HG03108 (cell line): ENCODE measurements around the gene PTGER1.
"Not testable (repeated sequence)": the region's sequence is repeated elsewhere in the genome, so short reads cannot be mapped to it uniquely, and the experiment has no call there.

Experiments used
- ATAC-seq: cut with Tn5 transposase; IDR thresholded peaks from one replicate; pipeline ENCODE4 v1.9.1; 2021; ENCODE audit warnings: moderate library complexity; ENCODE audit not compliant: unreplicated experiment

PTGER1 gene

DNA sequence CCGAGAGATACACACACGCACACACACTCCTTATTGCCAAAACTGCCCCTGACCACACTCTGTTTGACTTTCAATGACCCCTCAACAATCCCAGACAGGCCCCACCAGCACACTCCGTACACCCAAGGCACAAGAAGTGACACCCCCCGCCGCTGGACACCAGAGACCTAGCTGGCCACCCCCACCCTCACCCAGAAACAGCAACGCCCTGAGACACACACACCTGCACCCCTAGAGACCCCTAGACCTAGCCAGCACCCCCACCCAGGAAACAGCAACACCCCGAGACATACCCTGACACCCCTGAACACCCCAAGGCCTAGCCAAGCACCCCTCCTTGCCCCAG, 1.1 kb upstream of the PTGER1 start:
- no peak for ATAC-seq

DNA sequence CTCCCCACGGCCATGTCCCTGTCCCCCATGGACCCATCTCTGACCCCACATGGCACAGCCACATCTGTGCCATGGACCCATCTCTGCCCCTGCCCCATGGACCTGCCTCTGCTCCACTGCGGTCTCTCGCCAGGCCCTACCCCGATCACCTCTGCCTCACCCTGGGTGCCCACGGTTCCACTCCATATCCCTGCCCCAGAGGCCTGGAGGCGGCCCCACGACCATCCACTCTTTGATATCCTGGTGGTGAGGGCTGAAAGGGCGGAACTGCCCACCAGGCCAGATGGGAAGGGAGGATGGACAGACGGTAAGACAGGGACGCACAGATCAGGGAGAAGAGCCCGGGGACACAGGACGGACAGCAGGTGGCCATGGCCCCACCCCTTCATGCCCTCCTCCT, 327 bp downstream of the PTGER1 start:
- ATAC-seq = no peak

DNA sequence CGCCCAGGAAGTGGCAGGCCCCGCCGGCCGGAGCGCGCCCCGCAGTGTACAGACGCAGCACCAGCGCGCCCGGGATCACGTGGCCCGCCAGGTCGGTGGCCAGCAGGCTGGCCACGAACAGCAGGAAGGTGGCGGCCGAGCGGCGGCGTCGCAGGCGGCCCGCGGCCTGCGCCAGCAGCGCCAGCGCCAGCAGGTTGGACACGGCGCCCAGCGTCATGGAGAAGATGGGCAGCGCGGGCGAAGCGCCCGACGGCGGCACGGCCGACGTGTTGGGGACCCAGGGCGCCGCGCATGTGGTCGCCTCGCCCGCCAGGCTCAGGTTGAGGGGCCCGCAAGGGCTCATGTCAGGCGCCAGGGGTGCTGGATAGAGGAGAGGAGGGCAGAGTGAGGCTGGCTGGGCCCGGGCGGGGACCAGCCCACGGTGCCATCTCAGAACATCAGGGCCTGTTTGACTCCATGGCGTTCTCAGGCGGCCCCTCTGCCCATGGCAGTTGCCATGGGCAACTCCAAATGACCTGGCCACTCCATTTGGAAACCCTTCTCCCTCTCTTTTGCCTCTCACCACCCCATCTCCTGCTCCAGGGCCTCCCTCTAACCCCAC, 1.1 kb downstream of the PTGER1 start:
- no peak for ATAC-seq

DNA sequence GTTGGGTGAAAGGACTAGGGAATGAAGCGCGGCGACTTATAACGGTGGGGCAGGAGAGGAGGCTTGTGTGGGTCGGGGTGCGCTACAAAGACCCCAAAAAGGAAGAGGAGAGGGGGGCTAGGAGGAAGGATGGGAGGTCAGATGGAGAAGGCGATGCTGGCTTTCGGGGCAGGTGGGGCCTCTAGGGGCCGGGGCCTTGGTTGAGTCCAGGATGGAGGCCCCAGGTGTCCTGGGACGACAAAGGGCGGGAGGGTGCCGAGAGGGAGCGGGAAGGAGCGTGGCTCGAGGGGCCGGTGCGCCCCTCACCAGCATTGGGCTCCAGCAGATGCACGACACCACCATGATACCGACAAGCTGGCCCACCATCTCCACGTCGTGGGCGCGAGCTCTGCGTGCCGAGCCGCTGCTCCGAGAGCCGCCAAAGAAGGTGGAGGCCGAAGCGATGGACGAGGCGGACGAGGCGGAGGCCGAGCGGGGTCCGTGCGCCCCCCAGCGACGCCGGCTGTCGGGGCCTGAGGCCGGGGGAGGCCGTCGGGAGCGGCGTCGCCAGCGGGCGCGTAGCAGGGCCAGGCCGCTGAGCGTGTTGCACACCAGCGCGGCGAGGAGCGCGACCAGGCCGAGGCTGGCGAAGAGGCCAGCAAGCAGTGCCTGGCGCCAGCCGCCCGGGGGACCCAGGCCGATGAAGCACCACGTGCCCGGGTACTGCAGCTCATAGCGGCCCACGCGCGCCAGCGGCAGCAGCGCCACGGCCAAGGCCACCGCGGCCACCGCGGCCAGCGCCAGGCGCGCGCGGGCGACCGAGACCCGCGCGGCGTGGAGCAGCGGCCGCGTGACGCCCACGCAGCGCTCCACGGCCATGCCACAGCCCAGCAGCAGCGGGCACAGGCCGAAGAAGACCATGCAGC, 1.8 kb downstream of the PTGER1 start:
- ATAC-seq = no peak

DNA sequence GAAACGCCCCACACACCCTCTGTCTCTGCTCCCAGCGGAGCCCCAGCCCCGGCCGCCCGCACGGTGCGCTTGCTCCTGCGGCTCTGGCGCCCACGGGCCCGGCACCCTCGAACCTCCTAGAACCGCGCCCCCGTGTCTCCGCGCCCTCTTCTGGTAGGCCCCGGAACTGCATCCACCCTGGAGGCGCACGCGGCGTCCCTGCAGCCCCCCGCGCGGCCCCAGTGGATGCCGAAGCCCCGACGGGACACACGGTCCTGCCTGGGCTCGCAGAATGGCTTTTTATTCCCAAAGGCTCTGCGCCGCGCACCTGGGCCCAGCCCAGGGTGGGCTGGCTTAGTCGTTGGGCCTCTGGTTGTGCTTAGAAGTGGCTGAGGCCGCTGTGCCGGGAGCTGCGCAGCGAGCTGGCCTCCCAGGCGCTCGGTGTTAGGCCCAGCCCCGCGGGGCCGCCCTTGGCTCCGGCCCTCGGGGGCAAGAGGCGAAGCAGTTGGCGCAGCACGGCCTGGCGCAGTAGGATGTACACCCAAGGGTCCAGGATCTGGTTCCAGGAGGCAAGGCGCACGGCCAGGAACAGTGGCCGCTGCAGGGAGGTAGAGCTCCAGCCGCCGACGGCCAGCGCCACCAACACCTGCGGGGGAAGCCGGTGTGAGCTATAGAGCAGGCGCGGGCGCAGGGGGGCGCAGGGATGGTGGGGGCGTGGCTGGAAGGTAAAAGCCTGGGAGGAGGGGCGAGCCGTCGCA, 2.8 kb downstream of the PTGER1 start:
- ATAC-seq = no peak

DNA sequence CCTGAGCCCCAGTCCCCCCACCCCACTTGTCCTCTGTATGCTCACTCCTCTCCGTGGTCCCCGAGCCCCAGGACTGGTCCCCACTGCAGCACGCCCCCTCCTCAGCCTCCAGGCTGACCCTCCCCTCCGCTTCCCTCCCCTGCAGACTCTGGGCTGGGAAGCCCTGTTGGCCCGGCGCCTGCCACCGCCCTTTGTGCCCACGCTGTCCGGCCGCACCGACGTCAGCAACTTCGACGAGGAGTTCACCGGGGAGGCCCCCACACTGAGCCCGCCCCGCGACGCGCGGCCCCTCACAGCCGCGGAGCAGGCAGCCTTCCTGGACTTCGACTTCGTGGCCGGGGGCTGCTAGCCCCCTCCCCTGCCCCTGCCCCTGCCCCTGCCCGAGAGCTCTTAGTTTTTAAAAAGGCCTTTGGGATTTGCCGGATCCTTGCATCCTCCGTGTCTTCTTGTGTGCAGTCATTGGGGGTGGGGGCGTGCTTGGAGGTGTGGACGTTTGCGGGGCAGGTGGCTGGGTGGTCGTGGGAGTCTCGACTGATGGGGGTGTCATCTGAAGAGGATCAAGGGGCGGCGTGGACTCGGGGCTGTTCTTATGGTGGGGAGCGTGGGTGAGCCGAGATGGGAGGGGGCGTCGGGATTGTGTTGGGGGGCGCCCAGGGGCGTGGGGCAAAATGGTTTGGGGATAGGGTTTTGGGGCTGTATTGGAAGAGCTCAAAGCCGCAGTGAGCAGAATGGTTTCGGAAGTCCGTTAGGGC, 3.5 kb downstream of the PTGER1 start:
- ATAC-seq = no peak

DNA sequence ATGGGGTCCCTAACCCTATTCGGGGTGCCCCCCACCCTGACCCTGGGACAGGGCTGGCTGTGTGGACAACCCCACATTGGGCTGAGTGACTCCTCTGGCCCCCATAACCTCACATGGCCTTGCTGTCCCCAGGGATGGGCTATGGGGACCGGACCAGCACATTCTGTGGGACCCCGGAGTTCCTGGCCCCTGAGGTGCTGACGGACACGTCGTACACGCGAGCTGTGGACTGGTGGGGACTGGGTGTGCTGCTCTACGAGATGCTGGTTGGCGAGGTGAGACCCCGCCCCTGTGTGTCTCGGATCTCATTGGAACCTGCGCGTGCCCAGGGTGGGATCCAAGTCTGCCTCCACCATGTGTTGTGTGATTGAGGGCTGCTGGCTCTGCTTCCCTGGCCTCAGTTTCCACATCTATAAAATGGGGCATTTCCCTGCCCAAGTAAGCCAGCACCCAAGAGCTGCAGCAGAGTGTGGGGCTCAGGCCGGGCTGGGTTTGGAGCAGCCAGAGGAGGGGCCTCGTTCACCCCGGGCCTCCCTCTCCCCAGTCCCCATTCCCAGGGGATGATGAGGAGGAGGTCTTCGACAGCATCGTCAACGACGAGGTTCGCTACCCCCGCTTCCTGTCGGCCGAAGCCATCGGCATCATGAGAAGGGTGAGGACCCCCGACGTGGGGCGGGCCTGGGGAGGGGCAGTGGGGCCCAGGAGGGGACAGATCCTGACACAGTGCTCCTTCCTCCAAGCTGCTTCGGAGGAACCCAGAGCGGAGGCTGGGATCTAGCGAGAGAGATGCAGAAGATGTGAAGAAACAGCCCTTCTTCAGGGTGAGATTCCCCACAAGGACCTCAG, 4.9 kb downstream of the PTGER1 start:
- no peak for ATAC-seq

DNA sequence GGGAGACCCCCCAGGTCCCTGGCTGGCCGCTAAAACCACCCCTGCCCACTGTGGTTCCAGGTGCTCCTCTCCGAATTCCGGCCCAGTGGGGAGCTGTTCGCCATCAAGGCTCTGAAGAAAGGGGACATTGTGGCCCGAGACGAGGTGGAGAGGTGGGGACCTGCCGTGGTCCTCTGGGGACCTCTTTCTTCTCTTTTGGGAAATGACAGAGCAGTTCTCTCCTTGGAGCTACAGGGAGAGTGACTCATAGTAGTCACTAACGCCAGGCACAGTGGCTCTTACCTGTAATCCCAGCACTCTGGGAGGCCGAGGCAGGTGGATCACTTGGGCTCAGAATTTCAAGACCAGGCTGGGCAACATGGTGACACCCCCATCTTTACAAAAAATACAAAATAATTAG, 7.3 kb downstream of the PTGER1 start:
- no peak for ATAC-seq

DNA sequence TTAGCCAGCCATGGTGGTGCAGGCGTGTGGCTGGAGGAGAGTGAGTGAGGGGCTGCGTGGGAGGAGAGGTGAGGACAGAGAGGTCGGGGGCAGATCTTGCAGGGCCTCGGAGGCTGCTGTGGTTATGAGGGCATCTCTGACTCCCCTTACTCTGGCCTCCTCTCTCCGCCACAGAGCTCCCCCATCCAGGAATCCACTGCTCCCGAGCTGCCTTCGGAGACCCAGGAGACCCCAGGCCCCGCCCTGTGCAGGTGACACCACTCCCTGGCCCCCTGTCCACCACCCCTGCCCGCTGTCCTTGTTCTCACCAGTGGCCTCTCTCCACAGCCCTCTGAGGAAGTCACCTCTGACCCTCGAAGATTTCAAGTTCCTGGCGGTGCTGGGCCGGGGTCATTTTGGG, 7.8 kb downstream of the PTGER1 start:
- ATAC-seq = no peak

DNA sequence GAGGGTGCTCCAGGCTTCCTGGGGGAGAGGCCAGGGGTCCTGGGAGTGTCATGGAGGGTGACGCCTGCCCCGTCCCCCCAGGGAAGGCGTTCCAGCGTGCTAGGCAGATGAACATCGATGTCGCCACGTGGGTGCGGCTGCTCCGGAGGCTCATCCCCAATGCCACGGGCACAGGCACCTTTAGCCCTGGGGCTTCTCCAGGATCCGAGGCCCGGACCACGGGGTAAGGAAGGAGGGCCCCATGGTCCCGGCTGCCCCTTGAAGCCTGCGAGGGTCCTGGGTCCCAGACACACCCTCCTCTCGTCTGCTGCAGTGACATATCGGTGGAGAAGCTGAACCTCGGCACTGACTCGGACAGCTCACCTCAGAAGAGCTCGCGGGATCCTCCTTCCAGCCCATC, 11.4 kb downstream of the PTGER1 start:
- no peak for ATAC-seq

DNA sequence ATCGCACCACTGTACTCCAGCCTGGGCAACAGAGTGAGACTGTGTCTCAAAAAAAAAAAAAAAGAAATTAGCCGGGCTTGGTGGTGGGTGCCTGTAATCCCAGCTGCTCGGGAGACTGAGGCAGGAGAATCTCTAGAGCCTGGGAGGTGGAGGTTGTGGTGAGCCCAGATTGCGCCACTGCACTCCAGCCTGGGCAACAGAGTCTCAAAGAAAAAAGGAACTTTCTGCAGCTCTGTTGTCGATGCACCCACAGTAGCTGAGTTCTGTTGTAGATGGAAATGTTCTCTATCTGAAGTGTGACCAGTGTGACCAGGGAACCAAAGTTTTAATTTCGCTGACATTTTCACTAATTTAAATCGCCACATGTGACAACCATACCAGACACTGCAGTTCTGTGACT, 12.8 kb downstream of the PTGER1 start:
- ATAC-seq = not testable (repeated sequence)

DNA sequence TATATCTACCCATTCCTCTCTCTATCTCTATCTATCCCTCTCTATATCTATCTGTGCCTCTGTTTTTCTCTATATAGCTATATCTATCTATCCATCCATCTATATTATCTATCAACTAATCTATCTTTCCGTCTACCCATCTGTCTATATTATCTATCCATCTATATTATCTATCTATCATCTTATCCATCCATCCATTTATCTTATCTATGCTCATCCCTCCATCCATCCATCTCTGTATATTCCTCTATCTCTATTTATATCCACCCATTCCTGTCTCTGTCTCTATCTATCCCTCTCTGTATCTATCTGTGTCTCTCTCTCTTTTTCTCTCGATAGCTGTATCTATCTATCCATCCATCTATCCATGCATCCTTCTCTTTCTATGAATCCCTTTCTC, 14.2 kb downstream of the PTGER1 start:
- ATAC-seq = no peak

DNA sequence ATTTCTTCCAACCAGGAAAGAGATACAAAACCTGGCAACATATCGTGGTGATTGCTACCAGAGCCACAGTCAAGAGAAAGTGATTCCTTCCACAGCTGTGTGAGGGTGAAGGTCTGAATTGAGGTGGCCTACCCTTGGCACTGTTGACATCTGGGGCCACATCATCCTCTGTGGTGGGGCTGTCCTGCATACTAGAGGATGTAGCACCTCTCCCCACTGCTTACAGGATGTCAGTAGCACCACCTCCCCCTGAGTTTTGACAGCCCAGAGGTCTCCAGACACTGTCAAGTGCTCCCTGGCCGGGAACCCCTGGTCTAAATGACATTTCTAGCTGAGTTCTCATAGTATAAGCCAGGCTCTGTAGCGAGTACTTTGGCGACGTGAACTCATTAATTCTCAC, 15.5 kb downstream of the PTGER1 start:
- no peak for ATAC-seq

DNA sequence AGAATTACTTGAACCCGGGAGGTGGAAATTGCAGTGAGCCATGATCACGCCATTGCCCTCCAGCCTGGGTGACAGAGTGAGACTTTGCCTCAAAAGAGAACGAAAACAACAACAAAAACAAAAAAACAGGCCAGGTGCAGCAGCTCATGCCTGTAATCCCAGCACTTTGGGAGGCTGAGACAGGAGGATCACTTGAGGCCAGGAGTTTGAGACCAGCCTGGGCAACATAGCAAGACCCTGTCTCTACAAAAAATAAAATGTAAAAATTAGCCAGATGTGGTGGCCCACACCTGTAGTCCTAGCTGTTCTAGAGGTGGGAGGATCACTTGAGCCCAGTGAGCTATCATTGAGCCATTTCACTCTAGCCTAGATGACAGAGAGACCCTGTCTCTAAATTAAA, 22.9 kb downstream of the PTGER1 start:
- not testable (repeated sequence) for ATAC-seq

DNA sequence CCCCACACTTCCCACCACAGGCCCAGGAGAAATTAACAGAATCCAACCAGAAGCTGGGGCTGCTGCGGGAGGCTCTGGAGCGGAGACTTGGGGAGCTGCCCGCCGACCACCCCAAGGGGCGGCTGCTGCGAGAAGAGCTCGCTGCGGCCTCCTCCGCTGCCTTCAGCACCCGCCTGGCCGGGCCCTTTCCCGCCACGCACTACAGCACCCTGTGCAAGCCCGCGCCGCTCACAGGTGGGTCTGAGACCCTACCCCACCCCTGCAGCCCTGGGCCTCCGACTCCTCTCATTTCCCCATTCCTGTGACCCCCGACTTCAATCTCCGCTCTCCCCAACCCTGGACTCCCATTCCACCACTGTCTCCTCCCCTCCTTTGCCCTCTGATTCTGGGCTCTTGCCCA, 24.3 kb downstream of the PTGER1 start:
- ATAC-seq = no peak

DNA sequence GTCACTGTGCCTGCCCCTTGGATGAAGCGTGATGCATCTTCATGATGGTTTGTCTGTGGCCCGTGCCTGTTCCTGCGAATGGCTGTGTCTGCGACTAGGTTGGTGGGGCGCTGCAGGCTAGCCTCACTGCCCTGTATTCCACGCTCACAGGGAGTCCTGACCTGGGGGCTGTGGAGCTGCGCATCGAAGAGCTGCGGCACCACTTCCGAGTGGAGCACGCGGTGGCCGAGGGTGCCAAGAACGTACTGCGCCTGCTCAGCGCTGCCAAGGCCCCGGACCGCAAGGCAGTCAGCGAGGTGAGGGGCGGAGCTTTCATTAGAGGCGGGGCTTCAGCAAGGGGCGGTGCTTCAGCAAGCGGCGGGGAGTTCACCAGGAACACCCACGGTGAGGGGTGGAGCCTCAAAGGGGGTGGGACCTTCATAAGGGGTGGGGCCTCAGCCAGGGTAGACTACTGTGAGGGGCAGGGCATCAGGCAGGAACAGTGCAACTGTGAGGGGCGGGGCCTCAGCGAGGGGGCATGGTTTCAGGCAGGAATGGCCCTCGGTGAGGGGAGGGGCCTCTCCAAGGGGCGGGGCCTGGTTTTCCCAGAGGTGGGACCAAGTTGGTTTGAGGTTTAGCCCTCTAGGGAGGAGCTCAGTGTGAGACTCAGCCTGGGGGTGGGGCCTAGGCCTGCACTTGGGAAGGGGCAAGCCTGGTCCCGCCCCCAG, 24.8 kb downstream of the PTGER1 start:
- no peak for ATAC-seq

DNA sequence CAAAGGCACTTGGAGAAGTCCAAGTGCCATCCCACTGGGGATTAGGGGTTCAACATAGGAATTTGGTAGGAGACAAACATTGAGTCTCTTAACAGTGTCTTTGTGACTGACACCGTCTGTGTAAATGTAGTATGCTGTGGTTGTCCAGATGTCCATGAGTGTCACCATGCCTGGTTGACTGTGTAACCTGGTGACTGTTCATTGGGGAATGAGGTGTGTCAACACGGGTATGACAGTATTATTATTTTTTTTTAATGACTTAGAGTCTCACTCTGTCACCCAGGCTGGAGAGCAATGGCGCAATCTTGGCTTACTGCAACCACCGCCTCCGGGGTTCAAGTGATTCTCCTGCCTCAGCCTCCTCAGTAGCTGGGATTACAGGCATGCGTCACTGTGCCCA, 25.8 kb downstream of the PTGER1 start:
- ATAC-seq = no peak

DNA sequence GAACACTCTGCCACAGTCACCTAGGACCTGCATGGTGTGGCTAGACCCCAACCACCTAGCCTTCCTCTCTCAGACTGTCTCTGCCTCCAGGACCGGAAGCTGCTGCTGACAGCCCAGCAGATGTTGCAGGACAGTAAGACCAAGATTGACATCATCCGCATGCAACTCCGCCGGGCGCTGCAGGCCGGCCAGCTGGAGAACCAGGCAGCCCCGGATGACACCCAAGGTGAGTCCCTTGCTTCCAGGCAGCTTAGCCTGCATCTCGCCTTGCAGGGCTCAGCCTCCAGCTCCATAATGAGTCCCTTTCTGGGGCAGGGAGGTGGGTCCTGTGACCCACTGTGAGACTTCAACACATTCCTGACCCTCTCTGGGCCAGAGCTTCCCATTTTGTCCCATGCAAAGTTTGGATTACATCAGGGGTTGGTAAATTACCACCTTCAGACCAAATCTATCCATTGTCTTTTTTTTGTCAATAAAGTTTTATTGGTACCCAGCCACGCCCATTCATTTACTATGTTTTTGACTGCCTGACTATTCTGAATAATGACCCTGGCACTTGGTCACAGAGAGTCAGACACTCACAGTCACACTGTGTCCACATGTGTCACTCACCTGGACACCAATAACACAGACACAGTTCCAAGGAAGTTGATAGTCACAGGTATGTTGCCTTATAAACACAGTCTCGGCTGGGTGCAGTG, 28.7 kb downstream of the PTGER1 start:
- no peak for ATAC-seq

DNA sequence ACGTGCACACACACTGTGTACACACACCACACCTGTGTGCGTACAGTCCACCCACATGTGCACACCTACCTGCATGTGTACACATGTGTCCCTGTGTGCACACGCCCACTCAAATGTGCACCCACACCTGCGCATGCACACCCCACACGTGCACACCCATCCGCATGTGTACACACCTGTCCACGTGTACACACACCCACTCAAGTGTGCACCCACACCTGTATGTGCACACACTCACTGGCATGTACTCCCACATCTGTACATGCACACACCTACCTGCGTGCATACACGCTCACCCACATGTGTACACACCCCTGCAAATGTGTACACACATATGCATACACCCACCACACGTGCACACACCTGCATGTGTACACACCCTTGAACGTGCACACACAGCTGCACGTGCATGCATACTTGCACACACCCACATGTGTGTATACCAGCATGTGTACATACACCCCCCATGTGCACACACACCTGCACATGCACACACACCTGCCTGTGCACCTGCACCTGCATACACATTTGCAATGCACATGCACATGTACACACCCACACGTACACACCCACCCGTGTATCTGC, 31.4 kb downstream of the PTGER1 start:
- ATAC-seq = no peak
